Measurements from ENCODE around the gene CA10. TPM values are rescaled to one million over a fixed set of nuclear protein-coding genes. Genes with fewer than 3 reads are reported as not detected.

The CA10 gene
- total RNA-seq, 4 donors from 2014 or later = not detected

DNA sequence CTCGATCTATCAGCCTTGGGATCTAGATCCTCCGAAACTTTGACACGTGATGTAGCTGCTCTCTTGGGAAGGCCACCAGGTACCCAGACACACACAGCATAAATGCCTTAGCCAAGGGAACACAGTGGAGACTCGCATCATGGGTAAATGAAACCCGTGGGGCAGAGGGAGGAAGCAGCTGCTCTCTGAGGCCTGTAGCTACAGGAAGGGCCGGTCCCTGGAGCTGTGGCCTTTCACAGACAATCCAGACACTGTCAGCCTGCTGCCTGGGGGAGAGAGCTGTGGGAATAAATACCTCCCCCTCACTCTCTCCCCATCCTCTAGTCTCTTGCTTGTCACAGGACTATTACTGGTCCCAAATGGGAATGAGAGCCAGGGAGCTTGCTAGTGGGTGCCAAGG lies 546.9 kb downstream of the CA10 start:
- Histone ChIP-seq H3K27ac (no peak overlapping the region), H3K4me3 (no peak overlapping the region), H3K4me1 (no peaks in the 10 kb centered on the region), H3K9me3 (no peaks in the 10 kb centered on the region), H3K36me3 (no peaks in the 10 kb centered on the region), H3K27me3 (peaks cover 5% of the 10 kb centered on the region)
- no peak for DNase-seq (ENCODE audit: low spot score in 2 of 2)
- 80% methylated on average over 6 of the region's 6 CpGs for WGBS
- no peak for TF ChIP-seq POLR2A (IDR thresholded peaks at IDR 0.05)
- TF ChIP-seq, protein P1, sequence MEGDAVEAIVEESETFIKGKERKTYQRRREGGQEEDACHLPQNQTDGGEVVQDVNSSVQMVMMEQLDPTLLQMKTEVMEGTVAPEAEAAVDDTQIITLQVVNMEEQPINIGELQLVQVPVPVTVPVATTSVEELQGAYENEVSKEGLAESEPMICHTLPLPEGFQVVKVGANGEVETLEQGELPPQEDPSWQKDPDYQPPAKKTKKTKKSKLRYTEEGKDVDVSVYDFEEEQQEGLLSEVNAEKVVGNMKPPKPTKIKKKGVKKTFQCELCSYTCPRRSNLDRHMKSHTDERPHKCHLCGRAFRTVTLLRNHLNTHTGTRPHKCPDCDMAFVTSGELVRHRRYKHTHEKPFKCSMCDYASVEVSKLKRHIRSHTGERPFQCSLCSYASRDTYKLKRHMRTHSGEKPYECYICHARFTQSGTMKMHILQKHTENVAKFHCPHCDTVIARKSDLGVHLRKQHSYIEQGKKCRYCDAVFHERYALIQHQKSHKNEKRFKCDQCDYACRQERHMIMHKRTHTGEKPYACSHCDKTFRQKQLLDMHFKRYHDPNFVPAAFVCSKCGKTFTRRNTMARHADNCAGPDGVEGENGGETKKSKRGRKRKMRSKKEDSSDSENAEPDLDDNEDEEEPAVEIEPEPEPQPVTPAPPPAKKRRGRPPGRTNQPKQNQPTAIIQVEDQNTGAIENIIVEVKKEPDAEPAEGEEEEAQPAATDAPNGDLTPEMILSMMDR (IDR thresholded peaks at IDR 0.05) = no peak
- no peak for TF ChIP-seq POLR2AphosphoS5 (IDR thresholded peaks at IDR 0.05)
- no peak for TF ChIP-seq EP300 (IDR thresholded peaks at IDR 0.05)

DNA sequence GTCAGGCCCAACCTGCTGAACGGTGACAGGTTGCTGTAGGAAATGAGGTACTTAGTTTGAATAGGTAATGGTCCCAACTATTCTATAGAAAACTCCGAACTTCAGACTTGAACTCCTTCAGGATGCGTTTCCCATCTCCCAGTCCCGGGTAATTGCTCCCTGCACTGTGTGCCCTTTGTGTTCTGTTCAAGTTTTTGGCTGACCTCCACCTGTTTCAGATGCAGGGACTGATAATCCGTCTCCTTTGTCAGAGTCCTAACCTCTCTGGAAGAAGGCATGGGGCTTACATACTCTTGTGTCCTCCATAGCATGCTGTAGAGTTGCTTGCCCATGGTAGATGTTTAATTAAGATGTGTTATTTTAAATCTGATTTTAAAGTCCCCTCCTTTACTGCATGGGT lies 547.7 kb downstream of the CA10 start:
- no peak for DNase-seq (ENCODE audit: low spot score in 2 of 2)
- peaks cover 3% of the 10 kb centered on the region for H3K27me3 ChIP-seq
- H3K4me1 ChIP-seq = no peaks in the 10 kb centered on the region
- no peaks in the 10 kb centered on the region for H3K36me3 ChIP-seq
- H3K4me3 ChIP-seq = no peak overlapping the region
- H3K27ac ChIP-seq = no peak overlapping the region
- H3K9me3 ChIP-seq = no peaks in the 10 kb centered on the region
- WGBS = 67% methylated on average over 5 of the region's 5 CpGs
- TF ChIP-seq POLR2A (IDR thresholded peaks at IDR 0.05) (no peak), POLR2AphosphoS5 (IDR thresholded peaks at IDR 0.05) (no peak), EP300 (IDR thresholded peaks at IDR 0.05) (no peak)
- TF ChIP-seq, protein P1 (IDR thresholded peaks at IDR 0.05) = no peak

DNA sequence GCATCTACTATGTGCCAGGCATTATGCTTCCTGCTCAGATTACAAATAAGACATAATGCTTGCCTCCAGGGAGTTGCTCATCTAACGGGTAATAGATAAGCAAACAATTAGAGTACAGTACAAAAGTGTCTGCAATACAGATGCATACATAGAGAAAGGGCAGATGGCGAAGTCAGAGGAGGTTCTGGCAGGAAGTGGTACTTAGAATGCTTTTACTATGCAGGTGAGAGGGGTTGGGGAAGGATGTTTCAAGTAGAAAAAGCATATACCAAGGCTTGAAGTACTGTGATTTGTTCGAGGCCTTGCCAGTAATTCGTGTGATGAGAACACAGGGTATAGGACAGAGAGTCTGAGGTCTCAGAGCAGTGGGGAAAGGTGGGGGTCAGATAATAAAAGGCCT lies 548.4 kb downstream of the CA10 start:
- no peaks in the 10 kb centered on the region for H3K27me3 ChIP-seq
- H3K36me3 ChIP-seq = no peaks in the 10 kb centered on the region
- H3K4me1 ChIP-seq = no peaks in the 10 kb centered on the region
- DNase-seq (ENCODE audit: low spot score in 2 of 2) = no peak
- no peaks in the 10 kb centered on the region for H3K9me3 ChIP-seq
- WGBS = 78% methylated on average over 4 of the region's 4 CpGs
- TF ChIP-seq, protein P1 (IDR thresholded peaks at IDR 0.05) = no peak
- TF ChIP-seq EP300 (IDR thresholded peaks at IDR 0.05) = no peak
- TF ChIP-seq POLR2AphosphoS5 (IDR thresholded peaks at IDR 0.05) = no peak
- TF ChIP-seq POLR2A (IDR thresholded peaks at IDR 0.05) = no peak
- no peak overlapping the region for H3K4me3 ChIP-seq
- no peak overlapping the region for H3K27ac ChIP-seq

DNA sequence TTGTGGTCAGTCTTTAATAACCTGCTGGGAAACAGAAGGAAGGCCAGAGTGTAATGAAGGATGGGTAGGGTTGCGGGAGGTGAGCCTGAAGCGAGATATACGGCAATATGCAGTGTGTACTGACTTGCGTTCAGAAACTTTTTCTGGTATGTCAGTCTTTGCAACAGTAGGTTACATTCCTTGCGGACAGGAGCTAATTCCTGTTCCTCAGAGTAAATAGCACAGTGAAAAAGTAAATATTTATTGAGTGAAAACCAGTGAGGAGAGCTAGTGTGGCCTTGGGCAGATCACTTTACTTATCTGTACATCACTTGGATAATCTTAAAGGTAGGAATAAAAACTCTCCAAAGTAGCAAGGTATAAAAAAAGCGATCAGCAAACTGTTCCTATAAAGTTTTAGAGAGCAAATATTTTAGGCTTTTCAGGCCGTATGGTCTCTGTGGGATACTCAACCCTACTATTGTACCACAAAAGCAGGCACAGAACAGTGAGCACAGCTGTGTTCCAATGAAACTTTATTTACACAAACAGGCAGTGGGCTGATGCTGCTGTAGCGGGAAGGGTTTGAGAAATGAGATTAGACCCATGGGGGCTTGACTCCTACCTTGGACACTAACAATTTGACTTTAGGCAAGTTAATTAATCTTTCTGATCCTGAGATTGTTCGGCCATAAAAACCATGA lies 550.1 kb downstream of the CA10 start:
- no peaks in the 10 kb centered on the region for H3K27me3 ChIP-seq
- H3K9me3 ChIP-seq = no peaks in the 10 kb centered on the region
- TF ChIP-seq POLR2AphosphoS5 (IDR thresholded peaks at IDR 0.05) = no peak
- TF ChIP-seq, protein P1 (IDR thresholded peaks at IDR 0.05) = no peak
- no peak for TF ChIP-seq POLR2A (IDR thresholded peaks at IDR 0.05)
- no peak for TF ChIP-seq EP300 (IDR thresholded peaks at IDR 0.05)
- no peaks in the 10 kb centered on the region for H3K4me1 ChIP-seq
- WGBS = 88% methylated on average over 9 of the region's 9 CpGs
- no peak overlapping the region for H3K27ac ChIP-seq
- no peak overlapping the region for H3K4me3 ChIP-seq
- H3K36me3 ChIP-seq = no peaks in the 10 kb centered on the region
- DNase-seq (ENCODE audit: low spot score in 2 of 2) = no peak

DNA sequence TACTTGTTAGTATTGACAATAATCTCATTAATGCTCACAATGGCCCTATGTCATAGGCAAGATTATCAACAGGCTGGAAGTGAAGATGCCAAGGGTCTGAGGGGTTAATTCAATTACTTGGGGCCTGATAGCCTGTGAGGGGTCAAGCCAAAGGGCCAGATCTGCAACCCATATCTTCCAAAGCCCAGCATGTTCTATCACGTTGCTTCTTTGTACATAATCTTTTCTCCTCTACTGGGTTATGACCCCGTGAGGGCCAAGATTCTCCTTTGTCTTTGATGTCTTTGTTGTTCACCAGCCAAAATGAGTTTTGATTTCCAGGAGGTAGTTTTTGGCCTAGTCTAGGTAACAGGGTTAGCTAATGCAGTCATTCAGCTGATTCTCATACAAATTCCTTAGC lies 551.0 kb downstream of the CA10 start:
- TF ChIP-seq, protein P1 (IDR thresholded peaks at IDR 0.05) = no peak
- TF ChIP-seq EP300 (IDR thresholded peaks at IDR 0.05) (no peak), POLR2AphosphoS5 (IDR thresholded peaks at IDR 0.05) (no peak), POLR2A (IDR thresholded peaks at IDR 0.05) (no peak)
- no peak overlapping the region for H3K27ac ChIP-seq
- DNase-seq (ENCODE audit: low spot score in 2 of 2) = no peak
- no peaks in the 10 kb centered on the region for H3K36me3 ChIP-seq
- no peaks in the 10 kb centered on the region for H3K27me3 ChIP-seq
- no peaks in the 10 kb centered on the region for H3K4me1 ChIP-seq
- WGBS = 74% methylated on average over 2 of the region's 2 CpGs
- no peak overlapping the region for H3K4me3 ChIP-seq
- H3K9me3 ChIP-seq = no peaks in the 10 kb centered on the region
